GM12873 (cell line): ENCODE measurements around the gene CACNG8.

ENCODE experiments used
- TF ChIP-seq, protein P1 (sequence below): IDR thresholded peaks from 2 replicates; pipeline ENCODE4 v1.5.1; 2012; ENCODE audit warnings: low read depth, mild to moderate bottlenecking, moderate library complexity, low read length, control low read depth; ENCODE audit not compliant: insufficient read depth; ENCODE audit errors: missing control alignments

CACNG8 gene

DNA sequence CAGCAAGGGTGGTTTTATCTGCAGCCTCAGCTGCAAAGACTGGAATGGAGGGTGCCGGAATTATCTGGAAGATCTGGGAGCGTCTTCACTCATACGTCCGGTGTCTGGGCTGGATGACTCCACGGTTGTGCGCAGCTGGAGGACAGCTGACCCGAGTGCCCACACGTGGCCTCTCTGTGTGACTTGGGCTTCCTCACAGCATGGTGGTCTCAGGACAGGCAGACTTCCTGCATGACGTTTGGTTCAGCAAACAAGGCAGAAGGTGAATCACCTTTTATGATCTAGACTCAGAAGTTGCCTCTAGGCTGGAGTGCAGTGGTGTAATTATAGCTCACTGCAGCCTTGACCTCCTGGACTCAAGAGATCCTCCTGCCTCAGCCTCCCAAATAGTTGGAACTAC lies 61.9 kb downstream of the CACNG8 start:
- TF ChIP-seq, protein P1, sequence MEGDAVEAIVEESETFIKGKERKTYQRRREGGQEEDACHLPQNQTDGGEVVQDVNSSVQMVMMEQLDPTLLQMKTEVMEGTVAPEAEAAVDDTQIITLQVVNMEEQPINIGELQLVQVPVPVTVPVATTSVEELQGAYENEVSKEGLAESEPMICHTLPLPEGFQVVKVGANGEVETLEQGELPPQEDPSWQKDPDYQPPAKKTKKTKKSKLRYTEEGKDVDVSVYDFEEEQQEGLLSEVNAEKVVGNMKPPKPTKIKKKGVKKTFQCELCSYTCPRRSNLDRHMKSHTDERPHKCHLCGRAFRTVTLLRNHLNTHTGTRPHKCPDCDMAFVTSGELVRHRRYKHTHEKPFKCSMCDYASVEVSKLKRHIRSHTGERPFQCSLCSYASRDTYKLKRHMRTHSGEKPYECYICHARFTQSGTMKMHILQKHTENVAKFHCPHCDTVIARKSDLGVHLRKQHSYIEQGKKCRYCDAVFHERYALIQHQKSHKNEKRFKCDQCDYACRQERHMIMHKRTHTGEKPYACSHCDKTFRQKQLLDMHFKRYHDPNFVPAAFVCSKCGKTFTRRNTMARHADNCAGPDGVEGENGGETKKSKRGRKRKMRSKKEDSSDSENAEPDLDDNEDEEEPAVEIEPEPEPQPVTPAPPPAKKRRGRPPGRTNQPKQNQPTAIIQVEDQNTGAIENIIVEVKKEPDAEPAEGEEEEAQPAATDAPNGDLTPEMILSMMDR = no peak

DNA sequence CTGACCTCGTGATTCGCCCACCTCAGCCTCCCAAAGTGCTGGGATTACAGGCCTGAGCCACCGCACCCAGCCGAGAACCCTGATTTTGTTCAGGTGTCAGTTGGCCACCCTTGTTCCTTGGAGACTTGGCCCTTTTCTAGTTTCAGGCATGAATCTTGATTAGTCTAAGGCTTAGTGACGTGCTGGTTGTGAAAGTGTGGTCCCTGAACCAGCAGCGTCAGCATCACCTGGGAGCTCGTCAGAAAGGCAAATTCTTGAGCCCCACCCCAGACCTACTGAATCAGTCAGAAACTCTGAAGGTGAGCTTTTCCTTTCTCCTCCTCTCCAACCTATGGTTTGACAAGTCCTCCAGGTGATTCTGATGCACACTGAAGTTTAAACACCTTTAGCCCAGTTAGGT lies 63.9 kb downstream of the CACNG8 start:
- TF ChIP-seq, protein P1 = no peak

DNA sequence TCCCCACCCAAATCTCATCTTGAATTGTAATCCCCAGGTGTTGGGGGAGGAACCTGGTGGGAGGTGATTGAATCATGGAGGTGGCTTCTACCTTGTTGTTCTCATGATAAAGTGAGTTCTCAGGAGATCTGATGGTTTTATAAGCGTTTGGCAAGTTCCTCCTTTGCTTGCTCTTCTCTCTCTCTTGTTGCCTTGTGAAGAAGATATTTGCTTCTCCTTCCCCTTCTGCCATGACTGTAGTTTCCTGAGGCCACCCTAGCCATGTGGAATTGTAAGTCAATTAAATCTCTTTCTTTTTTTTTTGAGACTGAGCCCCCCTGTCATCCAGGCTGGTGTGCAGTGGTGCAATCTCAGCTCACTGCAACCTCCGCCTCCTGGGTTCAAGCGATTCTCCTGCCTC lies 66.6 kb downstream of the CACNG8 start:
- TF ChIP-seq, protein P1 = no peak

DNA sequence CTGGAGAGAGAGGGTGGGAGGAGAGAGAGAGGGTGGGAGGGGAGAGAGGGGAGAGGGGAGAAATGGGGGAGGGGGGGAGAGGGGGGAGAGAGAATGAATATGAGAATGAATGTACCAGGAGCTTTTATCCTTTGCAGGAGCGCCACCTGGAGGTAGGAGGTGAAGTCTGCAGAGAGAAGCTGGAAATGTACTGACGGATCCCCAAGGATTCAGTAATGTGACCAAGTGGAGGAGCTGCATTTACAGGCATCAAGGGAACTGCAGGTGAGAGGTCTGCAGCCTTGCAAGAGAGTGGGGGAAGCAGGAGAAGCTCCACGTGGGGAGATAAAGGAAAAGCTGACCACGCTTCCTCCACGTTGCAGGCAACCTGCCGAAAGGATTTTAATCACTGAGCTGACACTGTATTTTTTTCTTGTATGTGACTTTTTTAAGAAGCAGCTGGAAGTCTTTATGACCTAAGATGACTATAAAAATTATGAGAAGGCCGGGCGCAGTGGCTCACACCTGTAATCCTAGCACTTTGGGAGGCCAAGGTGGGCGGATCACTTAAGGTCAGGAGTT lies 67.3 kb downstream of the CACNG8 start:
- TF ChIP-seq, protein P1 = peak; percentile 79

DNA sequence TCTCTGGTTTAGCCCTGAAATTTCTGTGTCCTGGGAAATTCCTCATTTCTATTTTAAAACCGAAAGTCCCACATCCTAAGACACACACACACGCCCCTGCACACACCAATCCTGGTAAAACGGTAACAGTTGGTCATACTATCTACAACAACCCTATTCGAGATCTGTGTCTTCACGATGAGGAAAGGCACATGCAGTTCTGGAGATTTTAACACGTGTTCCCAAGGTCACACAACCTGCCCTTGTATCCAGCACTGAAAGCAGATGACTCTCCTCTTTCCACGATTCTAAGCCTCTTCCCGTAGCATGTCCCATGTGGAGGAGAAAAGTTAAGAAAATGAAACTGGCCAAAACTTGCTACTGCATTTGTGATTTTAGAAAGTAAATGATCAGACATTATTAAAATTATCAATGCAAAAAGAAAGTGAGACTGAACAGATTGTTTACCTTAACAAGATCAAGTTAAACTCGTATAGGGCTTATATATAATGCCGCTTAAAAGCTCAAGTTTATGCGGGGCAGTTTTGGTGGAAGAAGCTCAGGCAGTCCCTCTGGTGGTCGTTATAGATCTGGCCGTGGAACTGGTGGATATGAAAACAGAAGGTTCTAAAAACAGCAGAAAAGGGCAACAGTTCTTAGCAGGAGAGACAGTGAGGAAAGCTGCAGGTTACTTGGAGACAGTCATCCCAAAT lies 68.3 kb downstream of the CACNG8 start:
- TF ChIP-seq, protein P1 = peak; percentile 23

DNA sequence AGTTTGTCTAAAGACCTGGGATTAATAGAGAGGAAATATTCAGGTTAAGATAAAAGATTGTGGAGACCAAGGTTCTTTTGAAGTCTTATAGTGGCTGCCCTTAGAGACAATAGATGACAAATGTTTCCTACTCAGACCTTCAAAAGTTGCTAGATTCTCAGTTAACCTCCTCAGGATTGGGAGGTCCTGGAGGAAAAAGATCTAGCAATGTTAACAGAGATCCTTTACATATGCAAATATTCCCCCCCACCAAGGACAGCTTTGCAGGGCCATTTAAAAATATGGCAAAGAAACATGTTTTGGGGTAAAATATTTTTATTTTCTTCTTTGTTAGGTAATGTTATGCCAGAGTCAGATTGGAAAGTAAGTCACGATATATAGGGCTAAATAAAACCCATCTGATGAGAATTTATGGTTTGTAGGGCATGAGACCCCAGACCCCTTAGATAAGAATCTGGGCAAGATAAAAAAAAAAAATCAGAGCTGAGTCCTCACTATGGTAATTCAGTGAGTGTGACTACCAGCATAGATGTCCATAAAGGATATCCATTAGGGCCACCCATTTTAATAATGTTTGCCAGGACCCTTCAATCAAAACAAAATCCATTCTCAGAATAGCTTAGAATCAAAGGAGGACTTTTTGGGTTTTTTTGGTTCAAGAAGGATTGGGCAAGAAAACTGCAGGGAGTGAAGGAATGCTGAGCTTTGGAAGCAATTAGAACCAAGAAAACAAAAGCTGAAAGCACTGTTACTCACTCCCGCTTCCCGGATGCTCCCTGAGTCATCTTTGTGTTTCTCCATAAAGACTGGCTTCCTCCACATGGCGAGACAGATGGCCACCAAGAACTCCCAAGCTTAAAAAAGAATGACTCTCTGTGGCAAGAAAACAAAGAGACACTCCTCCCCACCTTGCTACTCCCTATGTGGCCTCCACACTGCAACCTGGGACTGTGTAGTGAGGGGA lies 72.8 kb downstream of the CACNG8 start:
- TF ChIP-seq, protein P1 = no peak
